PC-9 (cell line): Measurements from ENCODE around the gene LRRFIP1. TPM values are rescaled to one million over a fixed set of nuclear protein-coding genes. Genes with fewer than 3 reads are reported as not detected.

ENCODE experiments used
- BruUV-seq: library from RNA; stranded (reverse); fragments of 400-500 nt; replicated peaks from 2 replicates; lab custom pipeline; 2021; lab: Mats Ljungman, UMichigan
- CTCF ChIA-PET: fragments of 300-600 bp; sonication (Branson Sonifier 250); formaldehyde crosslinking; loops from one replicate; lab custom pipeline; 2022; ENCODE audit warnings: antibody characterized with exemption; lab: Charles Lee
- POLR2A ChIA-PET: fragments of 300-600 bp; sonication (Branson Sonifier 250); formaldehyde crosslinking; loops from one replicate; lab custom pipeline; 2022; ENCODE audit warnings: antibody characterized with exemption; ENCODE audit not compliant: unreplicated experiment; lab: Charles Lee
- DNase-seq, 2 experiments: peaks; one replicate each; pipeline versions ENCODE4 v3.0.0 to v3.0.0-alpha.2; 2015 to 2022; ENCODE audit warnings: mixed read lengths in 1 of 2
- H2AFZ ChIP-seq: fragments of 200-600 bp; sonication (generic); 2 replicates; pipeline ENCODE4 v1.8.1; 2017; ENCODE audit warnings: antibody characterized with exemption
- H3F3A ChIP-seq: fragments of 200-600 bp; sonication (generic); 2 replicates; pipeline ENCODE4 v1.8.1; 2017; ENCODE audit warnings: antibody characterized with exemption, mild to moderate bottlenecking, low read depth; ENCODE audit not compliant: insufficient read depth
- H3K27ac ChIP-seq: fragments of 200-600 bp; sonication (generic); 2 replicates; pipeline ENCODE4 v1.6.1; 2016; ENCODE audit warnings: mixed run types
- H3K27me3 ChIP-seq: fragments of 200-600 bp; sonication (generic); 2 replicates; pipeline ENCODE4 v1.6.1; 2016; ENCODE audit warnings: low read depth, mixed run types; ENCODE audit not compliant: insufficient read depth
- H3K36me3 ChIP-seq: fragments of 200-600 bp; sonication (generic); 2 replicates; pipeline ENCODE4 v1.6.1; 2016; ENCODE audit warnings: low read depth, mixed run types
- H3K4me1 ChIP-seq: fragments of 200-600 bp; sonication (generic); replicated peaks from 2 replicates; pipeline ENCODE4 v1.6.1; 2016; ENCODE audit warnings: mixed run types; ENCODE audit not compliant: insufficient read depth
- H3K4me2 ChIP-seq: fragments of 200-600 bp; sonication (generic); 2 replicates; pipeline ENCODE4 v1.6.1; 2017; ENCODE audit warnings: mixed run types
- H3K4me3 ChIP-seq: fragments of 200-600 bp; sonication (generic); 2 replicates; pipeline ENCODE4 v1.6.1; 2016; ENCODE audit warnings: mixed run types
- H3K79me2 ChIP-seq: fragments of 200-600 bp; sonication (generic); 2 replicates; pipeline ENCODE4 v1.6.1; 2017; ENCODE audit warnings: low read depth, mixed run types
- H3K9me2 ChIP-seq: fragments of 200-600 bp; sonication (generic); 2 replicates; pipeline ENCODE4 v1.8.1; 2017; ENCODE audit warnings: mild to moderate bottlenecking; ENCODE audit not compliant: insufficient read depth
- H3K9me3 ChIP-seq: fragments of 200-600 bp; sonication (generic); 2 replicates; pipeline ENCODE4 v1.8.1; 2016; ENCODE audit warnings: low read depth; ENCODE audit not compliant: insufficient read depth
- H4K20me1 ChIP-seq: fragments of 200-600 bp; sonication (generic); 2 replicates; pipeline ENCODE4 v1.8.1; 2017; ENCODE audit not compliant: insufficient read depth
- CTCF ChIP-seq: fragments of 200-600 bp; sonication (generic); conservative IDR thresholded peaks from 2 replicates; pipeline ENCODE4 v1.6.1; 2017; ENCODE audit warnings: mixed run types, antibody characterized with exemption, mild to moderate bottlenecking, moderate library complexity
- EZH2 ChIP-seq: fragments of 200-600 bp; sonication (generic); IDR thresholded peaks from 2 replicates; pipeline ENCODE4 v1.8.0; 2017; ENCODE audit warnings: antibody characterized with exemption, low read depth
- intact Hi-C: fragments of 100-400 bp; cut with micrococcal nuclease; formaldehyde crosslinking; loops from one replicate; pipeline ENCODE4 v1.10.0; 2022; ENCODE audit not compliant: unreplicated experiment
- total RNA-seq: library from RNA; stranded (reverse); gene quantifications from 2 replicates; pipeline ENCODE4 v1.2.3, GENCODE V29; 2021

LRRFIP1 gene
- total RNA-seq, 1 experiment from 2014 or later, result 238 TPM

DNA sequence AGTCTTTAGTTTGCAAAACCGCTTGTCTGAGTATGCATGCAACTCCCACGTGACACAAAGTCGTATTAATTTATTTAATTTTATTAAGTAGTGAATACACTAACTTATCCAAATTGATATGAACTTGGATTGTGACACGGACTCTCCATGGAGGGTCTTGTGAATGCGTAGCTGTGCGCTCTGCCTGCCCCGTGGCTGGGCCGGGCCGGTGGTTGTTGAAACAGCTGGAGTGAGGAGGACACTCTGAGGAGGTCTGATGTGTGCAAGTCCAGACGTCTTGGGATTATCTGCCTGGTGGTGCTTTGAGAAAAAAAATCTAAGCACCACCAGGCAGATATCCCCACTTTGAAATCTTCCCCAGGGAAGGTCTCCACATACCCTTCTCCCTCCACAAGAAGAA lies 130.2 kb downstream of the LRRFIP1 start:
- POLR2A ChIA-PET, result no interaction called here
- TF ChIP-seq EZH2 (no peak), CTCF (no peak)
- H3F3A ChIP-seq, result peaks cover 4% of the 10 kb centered on the region; the same call in 1 of the 2 replicates
- no peak overlapping the region for H2AFZ ChIP-seq
- no peak overlapping the region for H3K4me3 ChIP-seq
- DNase-seq, result no peak
- no peak overlapping the region for H3K4me2 ChIP-seq
- H3K27ac ChIP-seq, result no peak overlapping the region
- intact Hi-C loops, result no loop called here
- CTCF ChIA-PET, result no interaction called here
- no peaks in the 10 kb centered on the region for H3K27me3 ChIP-seq
- H3K4me1 ChIP-seq, result no peaks in the 10 kb centered on the region; the same call in 1 of the 2 replicates
- H3K36me3 ChIP-seq, result peaks cover 63% of the 10 kb centered on the region
- H3K9me2 ChIP-seq, result no peaks in the 10 kb centered on the region
- no peaks in the 10 kb centered on the region for H3K79me2 ChIP-seq
- no peaks in the 10 kb centered on the region for H4K20me1 ChIP-seq
- no peaks in the 10 kb centered on the region for H3K9me3 ChIP-seq
- no TSS peak for BruUV-seq

DNA sequence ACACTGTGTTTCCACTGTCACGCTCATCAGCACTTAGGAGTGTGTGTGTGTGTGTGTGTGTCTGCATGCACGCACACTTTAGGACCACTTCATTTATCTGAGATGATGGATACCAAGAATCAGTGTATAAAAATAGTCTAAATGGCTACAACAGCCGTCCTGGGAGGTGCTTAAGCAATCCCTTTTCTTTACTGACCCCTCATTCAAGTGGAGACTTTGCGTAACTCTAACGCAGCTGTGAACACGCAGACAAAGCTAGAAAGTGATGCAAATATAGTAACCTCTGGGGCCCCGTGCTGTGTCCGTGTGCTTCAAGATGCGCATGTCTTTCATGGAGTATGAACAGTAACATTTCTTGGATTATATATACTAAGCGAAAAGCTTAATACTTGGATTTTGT lies 130.8 kb downstream of the LRRFIP1 start:
- Histone ChIP-seq H3K9me3 (no peaks in the 10 kb centered on the region), H3K9me2 (no peaks in the 10 kb centered on the region), H3K4me2 (no peak overlapping the region), H3K79me2 (no peaks in the 10 kb centered on the region), H3K4me3 (no peak overlapping the region), H3F3A (peaks cover 4% of the 10 kb centered on the region; the same call in 1 of the 2 replicates), H2AFZ (no peak overlapping the region), H3K27ac (no peak overlapping the region), H4K20me1 (no peaks in the 10 kb centered on the region), H3K36me3 (peaks cover 62% of the 10 kb centered on the region), H3K27me3 (no peaks in the 10 kb centered on the region), H3K4me1 (no peaks in the 10 kb centered on the region; the same call in 1 of the 2 replicates)
- CTCF ChIA-PET, result no interaction called here
- POLR2A ChIA-PET, result no interaction called here
- no TSS peak for BruUV-seq
- DNase-seq, result no peak
- intact Hi-C loops, result no loop called here
- no peak for TF ChIP-seq CTCF
- no peak for TF ChIP-seq EZH2

DNA sequence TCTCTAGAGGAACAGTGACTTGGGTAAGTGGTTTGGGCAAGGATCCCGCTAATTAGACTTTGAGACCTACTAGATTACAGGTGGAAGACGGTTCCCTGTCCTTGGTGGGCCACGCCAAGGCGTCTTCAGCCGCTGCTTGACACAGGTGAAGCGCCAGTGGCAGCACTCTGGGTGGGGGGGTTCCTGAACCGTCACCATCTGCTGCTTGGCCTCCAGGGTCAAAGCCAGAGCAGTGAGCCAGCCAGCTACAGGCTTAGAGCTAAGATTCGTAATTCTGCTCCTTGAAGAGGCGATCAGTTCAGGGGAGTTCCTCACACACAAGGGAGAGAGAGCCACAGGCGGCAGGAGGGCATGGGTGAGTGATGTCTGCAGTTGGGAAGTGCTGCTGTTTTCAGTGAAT lies 131.8 kb downstream of the LRRFIP1 start:
- Histone ChIP-seq H3K9me2 (no peaks in the 10 kb centered on the region), H3K4me1 (no peaks in the 10 kb centered on the region; the same call in 1 of the 2 replicates), H3K4me3 (no peak overlapping the region), H3K79me2 (no peaks in the 10 kb centered on the region), H3K9me3 (no peaks in the 10 kb centered on the region), H3F3A (peaks cover 4% of the 10 kb centered on the region; the same call in 1 of the 2 replicates), H3K27me3 (no peaks in the 10 kb centered on the region), H3K27ac (no peak overlapping the region), H3K36me3 (peaks cover 62% of the 10 kb centered on the region), H3K4me2 (no peak overlapping the region), H2AFZ (no peak overlapping the region), H4K20me1 (no peaks in the 10 kb centered on the region)
- ChIA-PET CTCF (no interaction called here), POLR2A (no interaction called here)
- intact Hi-C loops, result no loop called here
- TF ChIP-seq EZH2 (no peak), CTCF (no peak)
- BruUV-seq, result no TSS peak
- no peak for DNase-seq
